Femur (tissue), 1 donor: ENCODE results near the gene LGR5.

Experiments
- DNase-seq: peaks from one replicate; pipeline ENCODE4 v3.0.0-alpha.2; 2017

Gene LGR5

DNA sequence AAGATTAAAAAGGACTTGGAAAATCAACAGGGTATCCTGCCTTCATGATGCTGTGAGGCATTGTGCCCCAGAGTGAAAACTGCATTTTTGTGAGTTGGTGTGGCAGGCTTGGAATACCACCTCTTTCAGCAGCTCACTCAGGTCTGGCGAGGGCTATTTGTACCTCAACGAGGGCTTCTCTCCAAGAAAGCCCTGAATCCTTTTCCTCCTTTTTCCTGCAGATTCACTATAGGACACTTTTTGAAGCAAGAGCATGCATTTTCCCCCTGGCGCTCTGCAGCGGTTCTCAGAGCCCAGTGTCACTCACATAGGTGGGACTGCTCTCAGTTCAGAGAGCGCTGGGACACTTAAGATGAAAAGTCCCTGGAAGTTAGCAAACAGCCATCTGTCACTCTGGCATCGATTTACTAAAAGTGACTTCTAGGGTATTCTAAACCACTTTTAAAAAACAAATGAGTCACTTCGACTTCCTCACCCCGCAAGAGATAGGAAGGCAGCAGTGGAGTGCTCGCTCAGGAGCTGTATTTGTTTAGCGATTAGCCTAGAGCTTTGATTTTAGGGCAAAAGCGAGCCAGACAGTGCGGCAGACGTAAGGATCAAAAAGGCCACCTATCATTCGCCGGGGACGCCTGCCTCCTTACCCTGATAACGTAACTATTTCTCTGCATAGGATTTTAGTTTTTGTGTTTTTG, 782 bp upstream of the LGR5 start:
- no peak for DNase-seq

DNA sequence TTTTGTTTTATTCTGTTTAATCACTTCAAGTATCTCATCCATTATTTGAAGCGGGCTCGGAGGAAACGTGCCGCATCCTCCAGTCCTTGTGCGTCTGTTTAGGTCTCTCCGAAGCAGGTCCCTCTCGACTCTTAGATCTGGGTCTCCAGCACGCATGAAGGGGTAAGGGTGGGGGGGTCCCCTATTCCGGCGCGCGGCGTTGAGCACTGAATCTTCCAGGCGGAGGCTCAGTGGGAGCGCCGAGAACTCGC, 311 bp upstream of the LGR5 start:
- DNase-seq: no peak

GRCh38 chr12:71440345-71440762, 756 bp downstream of the LGR5 start:
- DNase-seq: no peak

DNA sequence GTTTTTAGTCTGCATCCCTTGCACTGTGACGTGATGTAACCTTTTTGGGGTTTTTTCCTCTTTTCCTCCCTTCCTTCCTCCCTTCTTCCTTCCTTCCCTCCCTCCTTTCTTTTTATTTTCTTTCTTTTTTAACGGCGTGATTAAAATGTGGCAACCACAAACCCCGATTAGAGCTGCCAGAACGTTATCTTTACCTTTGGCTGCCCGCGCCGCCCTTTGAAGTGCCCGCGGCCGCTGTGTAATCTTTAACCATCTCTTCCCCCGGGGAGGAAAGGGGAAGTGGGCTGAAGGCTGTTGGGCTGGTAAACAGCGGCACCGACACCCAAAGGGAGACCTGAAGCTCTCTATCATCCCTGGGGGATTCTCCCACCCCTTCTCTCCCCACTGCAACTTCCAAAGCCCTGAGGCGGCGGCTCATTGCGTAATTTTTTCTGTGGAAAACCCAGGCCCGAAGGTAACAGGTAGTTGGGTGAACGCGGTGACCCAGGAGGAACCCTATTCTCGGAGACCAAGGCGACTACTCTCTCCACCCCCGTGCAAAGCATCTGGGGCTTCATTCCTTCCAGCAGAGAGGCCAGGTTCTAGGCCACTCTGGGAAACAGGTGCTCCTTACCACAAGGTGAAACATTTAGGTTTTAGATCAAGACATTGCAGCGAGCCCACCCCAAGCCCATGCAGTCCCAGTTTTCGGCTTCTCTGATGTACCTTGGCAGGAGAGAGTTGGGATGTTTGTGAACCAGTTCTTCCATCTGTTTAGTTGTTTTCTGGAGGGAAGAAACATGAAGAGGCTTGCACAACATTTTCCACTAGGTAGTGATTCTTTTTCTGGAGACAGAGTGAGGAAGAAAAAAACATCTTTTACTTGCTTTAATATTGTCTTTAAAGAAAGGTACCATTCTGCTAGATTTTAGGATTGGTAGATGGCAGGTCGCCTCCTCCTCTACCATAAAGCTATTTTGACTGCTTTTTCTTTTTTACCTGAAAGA, 1.5 kb downstream of the LGR5 start:
- DNase-seq: no peak

DNA sequence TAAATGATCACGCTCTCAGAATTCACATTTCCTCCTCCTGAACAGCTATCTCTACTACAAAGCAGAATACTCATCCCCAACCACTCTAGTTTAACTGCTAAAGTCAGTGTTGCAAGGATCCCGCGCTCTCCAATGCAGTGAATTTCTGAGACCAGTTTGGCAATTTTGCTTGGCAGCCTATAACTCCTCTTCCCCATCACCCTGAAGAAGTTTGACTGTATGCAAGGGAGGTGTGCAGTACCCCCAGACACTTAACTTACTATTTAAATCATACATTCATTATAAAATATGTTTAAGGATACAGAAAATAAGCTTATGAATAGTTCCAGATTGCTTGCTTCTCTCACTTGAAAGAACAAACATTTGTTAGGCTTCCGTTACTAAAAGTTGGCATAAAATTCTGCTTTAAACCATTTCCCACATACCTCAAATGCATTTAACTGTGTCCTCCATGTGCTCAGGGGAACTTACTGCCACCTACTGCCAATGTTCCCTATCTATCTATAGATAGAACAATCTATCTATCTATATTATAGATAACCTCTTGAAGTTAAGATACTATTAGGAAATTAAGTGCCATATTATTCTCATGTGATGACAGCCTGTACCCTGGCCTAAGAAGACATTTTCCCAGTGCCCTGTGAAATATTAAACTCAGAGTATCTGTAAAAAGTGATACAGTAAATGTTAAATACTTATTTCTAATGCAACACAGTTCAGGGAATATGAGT, 2.4 kb downstream of the LGR5 start:
- no peak for DNase-seq

DNA sequence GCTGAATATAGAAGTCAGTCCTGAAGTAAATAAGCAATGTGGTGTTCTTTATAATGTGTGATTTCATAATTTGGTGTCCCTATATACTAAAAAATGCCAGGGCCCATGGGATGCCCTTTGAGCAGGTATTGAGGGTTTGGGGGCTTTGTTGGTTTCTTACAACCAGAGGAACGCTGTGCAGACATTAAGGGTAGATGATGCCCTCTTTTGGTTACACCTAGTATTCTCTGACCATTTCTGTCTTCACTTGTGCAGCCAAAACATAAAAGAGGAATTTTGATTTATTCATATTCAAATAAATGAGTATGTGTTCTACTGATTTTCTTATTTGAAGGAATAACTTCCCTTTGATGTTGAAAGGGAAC, 3.0 kb downstream of the LGR5 start:
- no peak for DNase-seq

- no peak for DNase-seq
Observed at GRCh38 chr12:71445071-71445470, 5.5 kb downstream of the LGR5 start.

- no peak for DNase-seq
Observed at GRCh38 chr12:71447691-71448132, 8.1 kb downstream of the LGR5 start.

DNA sequence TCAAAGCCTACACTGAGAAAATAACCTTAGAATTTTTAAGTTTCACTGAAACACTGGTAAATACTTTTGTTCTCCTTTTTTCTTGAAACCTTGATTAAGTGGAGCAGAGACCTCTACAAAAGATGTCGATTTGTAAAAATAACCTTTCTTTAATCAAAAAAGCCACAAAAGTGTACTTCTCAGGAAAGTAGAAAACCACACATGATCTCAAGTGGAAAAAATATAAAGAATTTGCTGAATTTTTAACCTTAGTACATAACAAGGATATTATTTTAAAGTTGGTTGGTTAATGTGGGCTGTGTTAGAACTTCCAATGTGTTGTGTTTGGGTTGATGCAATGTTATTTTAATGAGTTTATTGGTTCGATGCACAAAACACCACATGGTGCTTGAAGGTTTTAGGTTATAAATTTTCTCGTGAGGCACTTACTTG, 8.6 kb downstream of the LGR5 start:
- DNase-seq: no peak

DNA sequence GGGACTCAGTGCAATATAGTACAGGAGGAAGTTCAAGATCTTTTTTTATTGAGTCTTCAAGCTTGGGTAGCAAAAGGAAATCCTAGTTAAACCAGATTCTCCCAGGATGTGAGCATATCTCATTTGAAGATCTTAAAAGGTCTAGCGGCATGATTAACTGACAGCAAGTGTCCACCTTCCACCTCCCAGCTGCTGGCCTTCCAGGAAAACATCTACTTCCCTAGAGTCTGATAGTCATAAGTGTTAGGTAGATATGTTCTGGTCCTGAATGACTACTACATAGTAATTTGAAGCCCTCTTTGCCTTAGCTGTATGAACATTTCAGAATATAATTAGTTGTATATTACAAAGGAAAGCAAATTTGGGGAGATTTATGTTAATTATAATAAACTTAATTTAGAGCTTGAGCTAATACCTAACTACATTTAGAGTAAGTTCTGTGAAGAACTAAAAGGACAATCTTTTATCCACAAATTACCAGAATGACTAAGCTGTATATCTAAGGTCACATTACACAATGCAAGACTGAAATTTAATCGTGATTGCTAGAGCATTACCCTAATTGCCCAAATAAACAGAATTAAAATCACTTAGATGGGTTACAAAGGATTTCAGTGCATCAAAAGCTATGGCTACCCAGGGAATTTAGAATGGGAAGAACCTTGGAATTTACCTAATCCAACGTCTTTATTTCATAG, 9.9 kb downstream of the LGR5 start:
- no peak for DNase-seq

DNA sequence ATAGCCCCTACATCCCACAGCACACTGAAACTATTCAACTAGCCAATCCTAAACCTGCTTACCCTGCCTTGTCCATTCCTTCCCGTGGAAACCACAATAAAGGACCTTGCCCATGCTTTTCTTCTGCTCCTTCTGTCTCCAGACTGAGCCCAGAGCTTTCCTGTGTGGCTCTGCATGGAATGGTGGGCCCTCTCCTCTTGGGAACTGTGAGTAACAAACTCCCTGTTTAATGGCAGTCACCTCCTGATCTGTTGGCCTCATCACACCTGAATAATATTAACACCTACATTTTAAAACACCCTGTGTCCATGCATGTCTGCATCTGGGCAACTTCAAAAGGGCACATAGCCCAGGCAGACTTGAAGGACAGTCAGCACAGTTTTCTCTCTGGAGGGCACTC, 12.4 kb downstream of the LGR5 start:
- no peak for DNase-seq

DNA sequence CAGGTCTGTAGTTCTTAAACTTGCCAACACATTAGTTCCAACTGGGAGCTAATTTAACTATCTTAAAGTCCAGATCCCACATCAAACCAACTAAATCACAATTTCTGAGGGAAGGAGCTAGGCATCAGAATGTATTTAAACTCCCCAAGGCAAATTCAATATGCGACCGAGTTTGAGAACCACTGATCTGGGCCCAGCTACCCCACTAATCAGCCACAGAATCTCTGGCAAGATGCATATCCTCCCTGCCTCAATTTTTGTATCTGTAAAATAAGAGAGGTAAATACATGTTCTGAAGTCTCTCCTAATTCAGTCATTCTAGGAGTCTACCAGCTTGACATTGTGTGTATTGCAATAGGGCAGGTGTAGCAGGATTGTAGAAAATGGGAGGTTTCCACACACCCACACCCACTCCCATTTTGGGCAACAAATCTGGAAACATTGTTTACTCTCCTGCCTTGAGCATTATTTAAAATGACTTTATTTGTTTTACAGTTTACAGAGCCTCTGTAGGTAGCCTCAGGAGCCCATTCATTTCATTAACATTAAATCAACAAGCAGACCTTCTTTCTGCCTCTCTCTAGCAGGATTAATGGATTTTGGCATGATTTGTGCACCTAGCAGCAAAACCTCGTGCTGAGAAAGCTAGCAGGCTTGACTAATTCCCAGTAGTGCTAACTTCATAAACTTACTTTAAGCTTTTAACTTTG, 15.6 kb downstream of the LGR5 start:
- DNase-seq: no peak

- DNase-seq: no peak
Observed at GRCh38 chr12:71456316-71456715, 16.7 kb downstream of the LGR5 start.

GRCh38 chr12:71456990-71457389, 17.4 kb downstream of the LGR5 start:
- DNase-seq: no peak

- no peak for DNase-seq
Observed at GRCh38 chr12:71460318-71460717, 20.7 kb downstream of the LGR5 start.

DNA sequence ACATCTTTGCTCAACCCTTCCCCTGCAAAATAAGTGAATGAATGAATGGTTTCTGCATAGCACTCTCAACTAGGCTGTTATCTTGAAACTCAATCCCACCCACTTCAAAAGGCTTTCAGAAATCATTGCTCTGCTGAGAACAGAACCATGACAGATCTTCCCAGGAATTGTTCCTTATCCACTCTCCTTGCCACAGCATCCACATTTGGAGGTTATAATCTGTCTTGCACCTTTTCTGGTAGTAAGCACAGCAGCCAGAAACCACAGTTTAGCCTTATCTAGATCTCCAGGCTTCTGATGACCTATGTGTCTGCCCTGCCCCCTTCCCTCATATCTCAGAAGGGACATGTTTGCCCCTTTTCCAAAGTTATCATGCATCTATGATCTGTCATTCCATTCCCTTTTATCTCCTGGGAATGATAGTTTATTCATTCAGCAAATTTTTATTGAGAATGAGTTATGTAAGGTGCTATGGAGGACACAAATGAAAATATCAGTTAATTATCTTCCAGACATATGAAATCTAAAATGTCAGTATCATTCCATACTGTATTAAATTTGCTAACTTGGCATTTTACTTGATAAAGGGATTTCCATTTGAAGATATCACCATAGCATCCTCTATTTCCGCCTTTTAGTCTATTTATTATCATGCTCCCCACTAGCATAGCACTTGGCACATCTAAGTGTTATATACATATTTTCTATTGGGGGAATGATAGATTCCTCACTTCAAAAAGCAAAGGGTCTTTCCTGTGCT, 21.4 kb downstream of the LGR5 start:
- DNase-seq: no peak

DNA sequence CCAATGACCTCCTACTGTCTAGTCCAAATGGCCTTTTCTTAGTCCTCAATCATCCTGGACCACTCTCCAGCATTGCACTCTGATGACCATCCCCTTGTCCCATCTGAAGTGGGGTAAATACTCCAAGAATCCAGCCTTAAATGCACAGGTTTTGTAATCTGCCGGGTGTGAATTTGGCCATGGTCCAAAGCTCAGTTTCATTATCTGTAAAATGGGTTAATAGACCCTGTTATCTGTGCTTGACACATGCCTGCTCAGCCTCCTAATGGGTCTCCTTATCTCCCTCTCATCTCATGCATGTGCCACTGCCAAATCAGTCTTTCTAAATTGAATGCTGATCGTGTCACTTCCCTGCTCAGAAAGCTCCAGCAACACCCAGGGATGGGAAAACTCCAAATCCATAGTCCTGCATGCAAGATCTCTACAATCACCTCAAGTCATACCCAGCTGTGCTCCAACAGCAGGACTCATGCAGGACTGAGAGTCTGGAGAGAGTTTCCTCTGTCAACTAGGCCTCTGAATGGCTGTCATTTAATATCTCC, 22.3 kb downstream of the LGR5 start:
- no peak for DNase-seq

- DNase-seq: no peak
Observed at GRCh38 chr12:71465796-71466195, 26.2 kb downstream of the LGR5 start.

DNA sequence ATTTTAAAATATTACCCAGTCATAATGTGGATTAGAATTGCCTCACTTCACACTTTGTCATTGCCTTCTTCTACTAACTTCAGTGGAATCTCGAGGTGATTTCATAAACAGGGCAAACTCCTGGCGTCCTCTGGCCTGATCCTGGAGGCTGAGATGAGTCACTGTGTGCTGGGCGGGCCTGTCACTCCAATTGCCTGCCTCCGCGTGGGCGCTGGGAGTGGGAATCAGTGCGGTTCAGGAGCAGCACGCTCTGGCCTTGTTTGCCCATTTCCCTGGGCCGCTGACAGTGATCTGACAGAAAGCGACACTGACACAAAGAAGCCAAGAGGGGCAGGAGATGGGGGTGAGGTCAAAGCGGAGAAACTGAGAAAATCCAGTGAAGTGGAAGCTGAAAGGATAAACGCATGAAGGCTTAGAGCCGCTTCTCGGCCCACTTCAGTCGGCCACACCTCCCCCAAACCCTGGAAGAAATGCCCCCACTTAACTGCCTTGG, 29.7 kb downstream of the LGR5 start:
- DNase-seq: no peak

DNA sequence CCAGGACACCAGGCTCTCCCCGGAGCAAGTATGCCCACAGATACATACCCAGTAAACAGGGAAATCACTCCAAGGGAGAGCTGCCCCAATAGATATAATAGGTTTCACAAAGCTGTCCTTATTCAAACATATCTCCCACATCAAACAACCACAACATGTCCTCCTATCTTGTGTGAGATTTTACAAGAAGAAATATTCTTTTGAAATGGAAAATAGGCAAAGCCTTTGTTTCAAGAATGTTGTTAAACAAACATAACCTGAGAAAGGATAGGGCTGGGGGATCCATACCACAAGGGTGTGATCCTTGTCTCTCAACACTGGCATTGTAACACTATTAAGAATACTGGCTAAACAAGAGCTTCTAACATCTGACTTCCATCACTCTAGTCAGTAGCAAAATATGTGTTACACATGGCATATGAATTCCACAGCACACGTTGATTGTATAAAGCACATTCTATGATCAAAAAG, 32.9 kb downstream of the LGR5 start:
- no peak for DNase-seq

DNA sequence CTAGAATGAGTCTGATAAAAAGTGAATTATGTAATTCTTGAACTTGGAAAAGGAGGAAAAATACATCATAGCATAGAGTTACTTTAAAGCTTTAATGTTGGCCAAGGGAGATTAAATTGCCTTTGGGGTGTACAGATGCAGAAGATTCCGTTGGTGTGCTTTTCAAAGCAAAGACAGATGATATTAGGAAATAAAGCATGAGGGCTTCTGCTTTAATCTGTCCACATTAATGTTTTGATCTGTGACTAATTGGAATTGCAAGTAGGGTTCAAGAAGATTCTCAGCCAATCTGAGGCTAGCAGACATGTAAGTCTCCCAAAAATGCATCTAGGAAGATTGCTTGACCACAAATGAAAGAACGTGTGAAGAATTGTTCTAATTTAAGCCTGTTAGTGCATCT, 35.2 kb downstream of the LGR5 start:
- DNase-seq: no peak
